Dermis blood vessel endothelial cell (primary cell): ENCODE results near the gene GNGT2. TPM values are rescaled to one million over a fixed set of nuclear protein-coding genes. Genes with fewer than 3 reads are reported as not detected.

Experiments used
- DNase-seq: peaks from one replicate; pipeline ENCODE4 v3.0.0; 2010
- total RNA-seq: library from RNA; depleted of rRNA; stranded (reverse); fragments of >200 nt; gene quantifications from 2 replicates; pipeline ENCODE4 v1.2.3, GENCODE V29; 2014

Gene GNGT2
- total RNA-seq, 1 donor from 2014 or later: 2.9 TPM

DNA sequence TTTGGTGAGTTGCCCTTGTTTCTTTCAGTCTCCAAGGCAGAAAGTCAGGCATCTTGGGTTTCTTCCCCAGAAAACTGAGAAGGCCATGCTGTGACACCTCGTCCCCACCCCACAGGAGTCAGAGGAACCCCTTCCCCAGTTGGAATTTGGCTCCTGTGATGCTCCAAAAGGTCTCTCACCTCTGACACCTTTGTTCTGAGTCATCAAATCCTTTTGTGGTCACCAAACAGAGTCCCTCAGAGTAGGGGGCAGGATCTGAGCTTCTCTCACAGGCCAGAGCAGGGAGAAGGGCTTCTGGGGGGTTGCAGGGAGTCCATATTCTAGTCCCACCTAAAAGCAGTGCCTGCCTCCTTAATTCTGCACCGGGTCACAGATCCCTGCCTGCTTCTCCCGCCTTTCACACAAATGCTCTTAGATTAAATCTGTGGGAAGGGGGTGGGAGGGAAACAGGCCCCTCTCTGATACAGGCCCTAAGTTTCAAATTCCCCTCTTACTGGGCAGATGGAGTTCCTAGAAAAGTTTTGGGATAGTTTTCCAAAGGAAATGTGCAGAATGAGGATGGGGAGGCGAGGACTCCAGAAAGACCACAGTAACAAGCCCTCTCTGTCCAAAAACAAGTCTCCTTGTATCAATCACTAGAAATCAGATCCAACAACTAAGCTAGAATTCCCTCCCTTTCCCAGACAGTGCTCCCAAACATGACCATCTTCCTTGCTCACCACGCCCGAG lies 18.9 kb upstream of the GNGT2 start:
- DNase-seq: no peak

DNA sequence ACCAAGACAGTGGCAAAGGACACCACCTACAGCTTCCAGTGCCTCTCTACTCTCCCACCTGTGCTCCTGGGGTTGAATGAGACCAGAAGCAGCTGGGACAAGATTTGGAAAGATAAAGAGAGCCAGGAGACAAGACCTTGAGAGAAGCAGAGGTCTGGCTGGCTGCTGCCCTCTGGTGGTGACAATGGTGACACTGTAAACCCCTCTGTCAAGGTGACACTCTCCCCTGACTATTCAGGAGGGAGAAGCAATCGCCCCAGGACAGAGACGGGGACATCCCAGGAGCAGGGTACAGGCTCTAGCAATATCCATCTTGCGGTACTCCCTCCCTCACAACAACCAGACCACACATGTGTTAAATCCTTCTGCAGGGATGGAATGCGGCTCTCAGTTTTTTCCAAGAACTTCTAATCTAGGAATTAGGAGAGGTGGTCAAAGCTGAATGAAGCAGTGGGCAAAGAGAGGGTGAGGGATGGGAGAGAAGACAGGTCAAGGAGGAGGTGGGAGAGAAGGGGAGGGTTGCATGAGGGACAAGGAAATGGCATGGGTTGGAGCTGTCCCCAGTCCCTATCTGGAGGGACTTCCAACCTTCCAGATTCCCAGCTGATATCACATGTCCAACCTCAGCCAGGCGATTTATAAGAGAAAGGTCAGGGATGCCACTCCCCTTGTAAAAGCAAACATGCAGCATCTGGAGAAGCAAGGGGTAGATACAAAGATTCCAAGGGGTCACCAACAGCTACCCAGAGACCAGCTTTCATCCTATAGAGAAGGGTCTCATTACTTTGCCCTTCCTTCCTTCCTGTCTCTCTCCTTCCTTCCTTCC lies 17.3 kb upstream of the GNGT2 start:
- peak; percentile 85 for DNase-seq

DNA sequence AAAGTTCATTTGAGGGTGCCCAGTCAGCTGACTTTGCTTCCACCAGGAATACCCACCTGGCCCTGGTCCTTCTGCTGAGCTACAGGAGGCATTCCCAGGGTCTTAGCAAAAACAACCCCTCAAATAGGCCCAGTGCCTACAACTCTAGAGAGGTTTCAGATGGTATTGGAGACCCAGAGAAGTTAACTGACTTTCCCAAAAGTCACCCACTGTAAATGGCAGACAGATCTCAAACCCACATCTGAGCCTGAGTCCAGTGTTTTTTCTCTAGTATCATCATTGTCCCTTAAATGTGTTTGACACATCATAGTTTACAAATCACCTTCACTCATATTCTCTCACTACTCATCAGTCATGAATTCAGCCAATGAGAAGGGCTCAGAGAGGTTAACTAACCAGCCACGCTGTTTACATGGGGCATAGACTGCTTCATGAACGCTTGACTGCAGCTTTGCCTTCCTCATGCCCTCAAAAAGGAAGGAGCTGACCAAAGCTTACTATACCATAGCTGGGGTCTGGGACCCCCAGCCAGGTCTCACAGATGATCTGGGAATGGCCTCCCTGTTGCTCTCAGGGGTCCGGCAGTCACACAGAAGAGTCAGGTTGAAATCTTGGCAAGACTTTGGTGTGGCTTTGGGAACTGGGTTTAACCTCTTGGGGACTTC lies 16.5 kb upstream of the GNGT2 start:
- DNase-seq: no peak

DNA sequence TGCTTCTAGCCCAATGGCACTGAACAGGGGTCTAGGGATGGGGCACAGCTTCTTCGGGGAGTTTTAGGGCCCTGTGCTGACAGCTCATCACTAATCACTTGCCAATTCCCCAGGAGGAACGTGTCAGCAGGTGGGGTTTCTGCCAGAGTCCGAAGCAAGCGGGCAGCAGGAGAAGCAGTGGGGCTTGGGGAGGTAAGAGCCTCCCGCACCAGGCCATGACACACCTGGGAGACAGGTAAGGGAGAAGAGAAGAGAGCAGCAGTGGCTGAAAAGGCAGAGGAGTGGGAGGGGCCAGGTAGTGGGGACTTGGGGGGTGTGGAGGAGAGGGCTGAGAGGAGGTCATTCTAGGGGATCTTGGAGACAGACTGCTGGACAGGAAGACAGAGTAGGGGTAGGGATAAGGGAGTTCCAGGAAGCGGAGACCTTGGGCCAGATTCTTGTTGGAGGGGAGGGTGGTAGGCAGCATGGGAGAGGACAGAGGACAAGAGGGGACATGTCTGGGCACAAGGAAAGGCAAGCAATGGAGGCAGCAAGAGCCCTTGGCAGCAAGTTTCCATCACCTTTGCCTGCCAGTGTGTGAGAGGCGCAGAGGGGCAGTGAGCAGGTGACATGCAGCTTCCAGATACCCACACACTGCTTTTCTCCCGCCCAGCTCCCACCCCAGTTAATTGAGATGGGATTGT lies 15.3 kb upstream of the GNGT2 start:
- no peak for DNase-seq

DNA sequence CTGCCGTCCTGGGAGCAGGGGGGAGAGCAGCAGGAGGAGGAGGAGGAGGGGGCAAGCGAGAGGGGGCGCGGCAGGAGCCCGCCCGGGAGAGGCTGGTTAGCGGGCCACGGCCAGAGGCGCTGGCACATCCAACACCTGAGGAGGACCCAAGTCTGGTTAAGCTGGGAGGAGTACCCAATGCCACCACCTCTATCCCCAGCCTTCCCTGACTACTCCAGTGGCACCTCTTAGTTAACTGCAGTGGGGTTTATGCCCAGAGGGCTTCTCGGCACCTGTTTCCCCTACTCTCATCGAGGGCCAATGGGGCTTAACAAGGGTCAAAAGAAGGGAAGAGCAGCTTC lies 14.6 kb upstream of the GNGT2 start:
- DNase-seq: no peak

DNA sequence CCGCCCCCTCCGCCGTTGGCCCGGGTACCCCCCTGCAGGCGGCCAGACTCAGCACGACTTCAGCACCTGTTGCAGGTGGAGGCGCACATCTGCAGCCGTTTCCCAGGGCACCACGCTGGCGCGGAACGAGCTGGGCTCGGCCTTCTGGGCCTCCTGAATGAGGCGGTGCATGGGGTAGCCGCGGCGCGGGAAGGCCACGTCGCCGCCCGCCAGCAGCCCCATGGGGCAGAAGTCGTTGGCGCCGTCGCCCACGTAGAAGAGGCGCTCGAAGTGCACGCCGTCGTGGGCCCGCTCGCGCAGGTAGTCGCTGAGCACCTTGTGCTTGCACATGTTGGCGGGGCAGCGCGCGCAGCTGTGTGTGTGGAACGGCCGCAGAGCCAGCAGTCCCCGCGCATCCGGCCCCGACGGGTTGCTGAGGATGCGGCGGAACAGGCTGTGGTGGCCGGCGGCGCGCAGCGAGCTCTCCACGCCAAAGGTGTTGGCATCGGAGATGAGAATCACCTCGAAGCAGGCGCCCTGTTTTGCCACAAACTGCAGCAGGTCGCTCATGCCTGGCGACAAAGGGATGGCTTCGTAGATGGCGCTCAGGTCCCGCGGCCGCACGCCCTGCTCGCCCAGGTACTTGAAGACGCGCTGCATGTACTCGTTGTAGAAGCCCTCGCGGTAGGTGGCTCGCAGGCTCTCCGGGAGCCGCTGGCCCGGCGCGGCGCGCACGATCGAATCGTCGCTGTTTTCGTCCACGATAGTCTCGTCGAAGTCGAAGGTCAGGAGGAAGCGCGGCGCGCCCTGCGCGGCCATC lies 14.0 kb upstream of the GNGT2 start:
- peak; percentile 34 for DNase-seq

DNA sequence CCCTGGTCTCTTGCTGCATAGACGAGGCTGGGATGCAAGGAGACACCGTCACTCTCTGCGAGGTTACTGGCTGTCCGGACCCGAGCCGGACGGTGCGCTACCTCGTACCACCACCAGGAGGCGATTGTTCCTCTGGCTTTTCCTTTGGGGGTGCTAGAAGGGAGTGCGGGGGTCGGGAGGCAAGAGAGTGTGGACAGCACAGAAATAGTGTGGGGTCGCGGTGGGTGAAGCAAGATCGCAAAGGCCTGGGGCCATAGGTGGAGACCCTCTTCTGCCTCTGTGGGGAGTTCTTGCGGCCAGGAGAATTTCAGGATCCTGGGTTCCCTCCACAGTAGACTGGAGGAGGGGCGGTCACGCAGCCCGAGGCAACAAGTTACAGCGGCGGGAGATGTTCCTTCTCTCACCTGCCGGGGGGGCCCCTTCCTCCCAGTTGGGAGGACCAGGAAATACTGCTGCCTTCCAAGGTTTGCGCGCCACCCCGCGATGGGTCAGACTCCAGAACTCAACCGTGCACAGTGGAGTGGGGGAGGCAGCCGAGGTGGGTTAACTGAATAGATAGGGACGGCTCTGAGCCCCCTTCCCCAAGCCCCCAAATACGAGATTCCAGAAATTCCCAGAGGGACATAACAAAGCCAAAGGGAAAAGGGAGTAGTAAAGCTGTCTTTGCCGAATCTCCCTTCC lies 13.3 kb upstream of the GNGT2 start:
- peak; percentile 60 for DNase-seq

DNA sequence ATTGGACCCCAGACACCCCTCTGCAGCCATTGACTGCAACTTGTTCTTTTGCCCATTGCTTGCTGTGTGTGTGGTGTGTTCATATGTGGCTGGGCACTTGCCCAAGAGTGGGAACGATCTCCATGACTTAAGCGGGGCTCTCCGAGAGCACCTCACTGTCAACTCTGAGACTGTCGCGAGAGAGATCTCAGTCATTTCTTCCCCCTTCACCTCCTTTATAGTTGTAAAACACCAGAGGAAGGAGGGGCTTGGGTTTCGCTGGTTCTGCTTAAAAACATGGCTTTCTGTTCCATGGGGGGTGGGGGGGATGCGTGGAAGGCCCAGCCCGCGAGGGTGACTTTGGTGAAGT lies 12.8 kb upstream of the GNGT2 start:
- no peak for DNase-seq

DNA sequence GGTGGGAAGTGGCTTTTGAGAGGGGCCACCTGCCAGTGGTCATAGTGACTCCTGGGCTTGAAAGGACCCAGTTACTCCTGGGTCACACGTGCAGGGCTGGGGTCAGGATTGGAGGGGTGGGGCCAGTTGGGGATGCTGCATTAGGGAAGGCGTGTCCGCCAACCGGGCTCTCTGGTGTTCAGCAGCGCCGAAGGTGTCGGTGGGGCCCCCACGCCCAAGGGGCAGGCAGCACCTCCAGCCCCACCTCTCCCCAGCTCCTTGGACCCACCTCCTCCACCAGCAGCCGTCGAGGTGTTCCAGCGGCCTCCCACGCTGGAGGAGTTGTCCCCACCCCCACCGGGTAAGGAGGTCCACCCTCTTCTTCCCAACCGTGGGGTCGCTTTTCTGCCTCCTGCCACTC lies 9.6 kb upstream of the GNGT2 start:
- no peak for DNase-seq

DNA sequence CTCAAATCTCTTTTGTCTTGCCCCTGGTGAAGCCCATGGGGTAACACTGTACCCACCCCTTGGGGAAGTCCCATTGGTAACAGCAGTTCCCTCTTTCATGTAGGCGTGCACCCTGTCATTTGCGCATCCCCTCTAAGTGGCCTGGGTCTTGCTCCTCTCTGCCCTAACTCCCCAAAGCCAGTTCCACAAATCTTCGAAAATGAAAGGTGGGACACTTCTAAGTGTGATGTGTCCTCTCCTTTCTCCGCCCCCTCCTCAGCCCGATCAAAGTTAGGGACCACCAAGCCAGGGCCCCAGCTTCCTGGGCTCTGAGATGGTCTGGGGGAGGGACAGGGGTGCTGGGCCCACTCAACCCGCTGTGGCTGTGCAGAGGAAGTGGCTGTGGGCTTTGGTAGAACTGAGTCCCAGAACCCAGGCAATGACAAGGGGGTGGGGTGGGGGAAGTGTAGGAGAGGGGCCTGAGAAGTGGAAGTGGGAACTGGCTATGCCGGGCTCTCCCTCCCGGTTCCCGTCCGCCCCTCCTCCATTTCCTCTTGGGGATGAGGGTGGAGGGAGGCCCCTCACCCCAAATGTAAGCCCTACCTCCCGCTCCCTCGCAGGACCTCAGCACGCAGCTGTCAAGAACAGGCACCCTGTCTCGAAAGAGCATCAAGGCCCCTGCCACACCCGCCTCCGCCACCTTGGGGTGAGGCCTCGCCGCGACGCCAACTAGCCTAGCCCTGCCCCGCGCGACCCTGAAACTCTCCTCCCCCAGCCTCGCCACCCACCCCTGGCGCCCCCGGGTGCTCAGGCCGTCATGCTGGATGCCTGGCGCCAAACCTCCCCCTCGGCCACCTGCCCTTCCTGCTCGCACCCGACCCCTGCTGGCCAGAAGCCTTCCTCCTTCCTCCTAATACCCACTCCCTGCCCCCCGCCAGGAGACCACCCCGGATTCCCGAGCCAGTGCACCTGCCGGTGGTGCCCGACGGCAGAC lies 8.9 kb upstream of the GNGT2 start:
- no peak for DNase-seq

DNA sequence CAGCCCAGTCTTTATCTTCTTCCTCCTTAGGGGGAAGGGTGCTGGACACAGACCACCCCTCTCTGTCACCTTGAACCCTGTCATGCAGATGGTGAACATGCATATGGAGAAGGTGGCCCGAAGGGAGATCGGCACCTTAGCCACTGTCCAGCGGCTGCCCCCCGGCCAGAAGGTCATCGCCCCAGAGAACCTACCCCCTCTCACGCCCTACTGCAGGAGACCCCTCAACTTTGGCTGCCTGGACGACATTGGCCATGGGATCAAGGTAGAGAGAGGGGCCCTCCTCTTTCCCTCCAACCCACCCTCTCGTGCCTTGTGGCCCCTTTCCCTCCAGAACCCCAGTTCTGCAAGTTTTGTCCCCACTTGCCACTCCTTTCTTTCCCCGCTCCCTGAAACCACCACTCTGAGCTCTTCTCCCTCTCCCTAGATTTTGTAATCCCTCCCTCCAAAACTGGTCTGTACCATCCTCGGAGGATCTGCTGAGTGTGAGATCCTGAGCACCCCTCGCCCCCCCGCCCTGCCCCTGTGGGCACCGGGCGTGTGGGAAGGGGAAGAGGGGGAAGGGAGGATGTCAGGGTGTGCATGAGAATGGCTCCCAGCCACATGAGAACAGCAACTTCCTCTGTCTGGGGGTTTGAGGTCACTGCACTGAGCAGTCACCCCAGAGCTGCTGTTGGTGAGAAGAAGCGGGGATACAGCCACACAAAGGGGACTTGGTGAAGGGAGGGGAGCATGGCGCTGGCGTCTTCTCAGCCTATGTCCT lies 7.5 kb upstream of the GNGT2 start:
- DNase-seq: no peak

DNA sequence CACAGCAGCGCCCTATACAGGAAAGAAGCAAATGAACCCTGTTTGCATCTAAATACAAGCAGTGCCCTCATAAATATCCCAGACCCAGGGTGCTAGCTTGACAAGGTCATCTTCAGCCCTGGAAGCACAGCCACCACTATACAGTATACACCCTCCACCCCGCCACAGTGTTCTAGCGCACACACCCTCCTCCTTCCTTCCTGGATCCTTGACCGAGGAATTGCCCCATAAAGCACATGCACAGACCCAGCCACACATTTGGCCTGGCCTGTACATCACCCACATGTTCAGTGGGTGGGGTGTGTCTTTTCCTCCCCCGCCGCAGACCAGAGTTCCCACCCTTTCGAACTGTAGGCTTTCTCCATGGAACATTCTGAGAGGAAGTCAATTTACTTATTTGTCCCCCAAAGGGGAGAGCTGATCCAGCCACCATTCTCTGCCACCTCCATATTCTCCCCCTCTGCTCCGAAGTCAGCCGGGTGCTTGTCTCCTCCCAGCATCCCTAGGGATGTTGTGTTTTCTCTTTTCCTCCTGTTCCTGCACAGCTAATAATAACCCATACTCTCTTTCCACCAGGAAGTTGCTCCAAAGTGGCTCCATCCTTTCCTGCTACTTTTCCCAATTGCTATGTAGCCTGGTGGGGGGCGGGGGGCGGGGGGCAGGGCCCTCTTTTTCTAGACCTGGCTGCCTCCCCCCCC lies 6.7 kb upstream of the GNGT2 start:
- peak; percentile 32 for DNase-seq

DNA sequence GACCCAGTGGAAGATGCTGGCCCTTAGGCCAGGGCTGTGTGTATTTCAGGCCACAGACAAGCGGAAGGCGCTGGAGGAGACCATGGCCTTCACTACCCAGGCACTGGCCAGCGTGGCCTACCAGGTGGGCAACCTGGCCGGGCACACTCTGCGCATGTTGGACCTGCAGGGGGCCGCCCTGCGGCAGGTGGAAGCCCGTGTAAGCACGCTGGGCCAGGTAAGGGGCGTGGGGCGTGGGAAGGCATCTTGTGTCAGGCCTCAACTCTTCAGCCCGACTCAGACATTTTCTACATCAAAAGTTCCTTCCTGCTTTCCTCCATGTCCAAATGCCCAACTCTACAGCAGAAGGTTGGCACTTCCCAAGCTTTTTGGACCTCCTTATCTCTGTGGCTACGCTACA lies 6.1 kb upstream of the GNGT2 start:
- no peak for DNase-seq

DNA sequence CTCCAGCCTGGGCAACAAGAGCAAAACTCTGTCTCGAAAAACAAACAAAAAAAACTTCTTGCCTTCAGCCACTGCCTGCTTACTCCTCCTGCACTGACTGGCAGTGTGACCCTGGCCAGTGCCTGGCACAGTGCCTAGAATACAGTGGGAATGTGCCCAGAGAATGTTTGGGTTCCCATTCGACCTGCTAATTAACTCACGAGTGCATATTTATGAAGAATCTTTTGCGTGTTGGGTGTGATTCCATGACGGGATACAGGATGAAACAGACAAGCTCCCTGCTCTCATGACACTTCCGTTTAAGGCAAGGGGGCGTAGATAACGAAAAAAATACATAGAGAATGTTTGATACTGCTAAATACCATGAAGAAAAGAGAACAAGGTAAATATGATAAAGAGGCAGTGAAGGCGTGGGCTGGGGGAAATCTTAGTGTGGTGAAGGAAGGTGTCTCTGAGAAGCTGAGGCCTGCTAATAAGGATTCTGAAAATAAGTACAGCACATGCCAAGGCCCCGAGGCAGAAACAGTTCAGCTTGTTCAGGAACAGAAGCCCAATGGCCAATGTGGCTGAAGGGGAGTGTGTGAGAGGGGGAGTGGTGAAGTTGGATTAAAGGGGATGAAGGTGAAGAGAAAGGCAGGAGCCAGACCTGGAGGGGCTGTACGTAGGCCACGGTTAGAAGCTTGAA lies 4.4 kb upstream of the GNGT2 start:
- peak; percentile 78 for DNase-seq

DNA sequence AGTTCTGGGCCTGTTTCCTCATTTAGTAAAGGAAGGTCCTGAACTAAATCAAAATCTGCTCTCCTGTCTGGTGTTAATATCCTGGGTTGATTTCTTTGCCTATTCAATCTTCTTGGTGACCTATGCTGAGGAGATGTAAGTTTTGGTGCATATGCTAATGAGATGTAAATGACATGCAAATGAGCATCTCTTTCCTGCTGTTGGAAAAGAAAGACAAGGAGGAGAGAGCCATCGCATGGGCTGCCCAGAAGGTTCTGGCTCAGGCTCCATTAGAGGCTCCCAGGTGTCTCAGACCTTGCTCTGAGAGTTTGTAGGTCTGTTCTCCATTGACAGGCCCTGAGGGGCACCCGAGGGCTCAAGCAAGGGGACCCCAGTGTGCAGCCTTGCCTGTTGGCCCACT lies 3.5 kb upstream of the GNGT2 start:
- DNase-seq: no peak

DNA sequence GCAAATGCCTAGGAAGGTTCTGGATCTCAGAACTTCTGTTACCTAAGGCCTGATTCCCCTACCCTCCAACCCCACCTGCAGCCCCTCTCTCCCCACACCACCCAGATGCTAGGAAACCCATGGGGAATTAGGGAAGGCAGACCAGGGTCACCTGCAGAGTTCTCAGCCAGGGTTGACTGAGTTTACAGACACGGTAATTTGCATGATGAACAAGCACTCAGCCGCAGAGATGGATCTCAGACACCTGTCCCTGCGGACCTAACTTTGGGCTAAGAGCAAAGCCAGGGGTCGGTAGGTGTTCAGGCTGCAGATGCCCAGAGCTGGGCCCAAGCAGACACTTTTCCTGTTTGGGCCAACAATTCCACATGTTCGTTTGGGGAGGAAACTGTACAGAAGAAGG lies 3.0 kb upstream of the GNGT2 start:
- DNase-seq: no peak

DNA sequence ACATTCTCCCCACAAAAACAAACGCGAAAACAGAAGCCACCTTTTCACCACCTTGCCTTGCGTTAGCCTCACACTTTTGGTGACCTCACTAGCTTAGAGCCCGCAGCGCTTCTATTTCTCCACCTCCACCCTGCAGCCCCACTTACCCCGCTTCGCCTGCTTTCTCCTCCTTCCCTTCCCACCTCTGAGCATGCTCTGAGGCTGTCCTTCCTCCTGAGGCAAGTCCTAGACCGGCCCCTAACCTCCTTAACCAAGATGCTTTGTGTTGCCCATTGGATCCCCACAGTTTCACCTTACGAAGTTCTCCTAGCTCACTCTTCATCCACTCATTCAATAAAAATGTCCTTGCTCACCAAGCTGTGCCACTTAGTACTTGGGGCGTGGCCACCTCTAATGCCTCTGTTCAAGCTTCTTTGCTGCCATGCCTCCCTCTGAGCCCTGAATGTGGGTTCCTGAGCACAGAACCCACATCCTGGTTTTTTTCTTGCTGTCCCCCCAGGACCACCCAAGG lies 1.3 kb downstream of the GNGT2 start:
- DNase-seq: no peak

DNA sequence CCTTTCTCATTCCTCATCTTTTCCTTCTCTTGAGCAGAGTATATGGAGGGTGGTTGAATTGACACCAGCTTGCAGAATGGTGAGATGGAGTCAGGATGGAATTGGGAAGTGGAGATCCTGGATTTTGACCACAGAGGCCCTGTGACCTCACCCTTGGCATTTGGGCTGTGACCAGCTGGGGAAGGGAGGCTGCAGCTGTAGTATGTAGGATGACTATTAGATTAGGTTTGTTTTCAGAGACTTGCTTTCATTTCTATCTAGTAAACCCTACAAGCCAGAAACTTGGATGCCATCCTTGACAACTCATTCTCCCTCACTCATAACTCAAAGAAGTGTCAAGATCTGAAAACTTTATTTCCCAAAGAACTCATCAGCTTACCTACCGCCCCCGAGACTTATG lies 5.9 kb downstream of the GNGT2 start:
- no peak for DNase-seq
